Endothelial cell of umbilical vein (primary cell): ENCODE measurements around the gene LHFPL4. TPM values are rescaled to one million over a fixed set of nuclear protein-coding genes. Genes with fewer than 3 reads are reported as not detected.

Experiments used
- BruUV-seq: library from RNA; stranded (reverse); fragments of 400-500 nt; replicated peaks from 2 replicates; lab custom pipeline; 2021; lab: Mats Ljungman, UMichigan
- CTCF ChIA-PET: fragments of 300-600, 350-600 bp; sonication (Branson Sonifier 250); formaldehyde crosslinking; loops from one replicate; lab custom pipeline; 2021; ENCODE audit warnings: antibody characterized with exemption, inconsistent platforms; lab: Charles Lee
- POLR2A ChIA-PET: fragments of 300-600, 350-600 bp; sonication (Branson Sonifier 250); formaldehyde crosslinking; loops from one replicate; lab custom pipeline; 2021; ENCODE audit warnings: antibody characterized with exemption, inconsistent platforms; lab: Charles Lee
- DNase-seq: peaks from one replicate; pipeline ENCODE4 v3.0.0-alpha.2; 2011; ENCODE audit warnings: low read depth, low spot score
- FAIRE-seq: peaks from 2 replicates; lab custom pipeline; 2011; peaks lifted over from hg19 to GRCh38; lab: Jason Lieb, UNC
- H2AFZ ChIP-seq: 2 replicates; pipeline ENCODE4 v1.6.0; 2012; ENCODE audit warnings: low read depth, low read length, control low read depth, inconsistent platforms
- H3K27ac ChIP-seq: 2 replicates; pipeline ENCODE4 v1.5.1; 2011; ENCODE audit warnings: low read depth, mild to moderate bottlenecking, control low read depth, low read length, moderate library complexity; ENCODE audit not compliant: insufficient read depth
- H3K27me3 ChIP-seq, 2 experiments: 2 replicates each; pipeline versions ENCODE4 v1.6.0 to v1.6.1; 2011; ENCODE audit warnings: low read length in 2 of 2, mixed read lengths in 1 of 2; ENCODE audit not compliant: control insufficient read depth in 2 of 2, insufficient read depth in 2 of 2
- H3K36me3 ChIP-seq, 2 experiments: 2 replicates in 1 of 2; 3 replicates in 1 of 2; pipeline ENCODE4 v1.5.1; 2011; ENCODE audit warnings: low read length in 2 of 2, mild to moderate bottlenecking in 1 of 2, moderate library complexity in 1 of 2; ENCODE audit not compliant: control insufficient read depth in 2 of 2, insufficient read depth in 2 of 2; ENCODE audit errors: extremely low read depth in 1 of 2
- H3K4me1 ChIP-seq: 3 replicates; pipeline ENCODE4 v1.5.1; 2011; ENCODE audit warnings: mild to moderate bottlenecking, low read length; ENCODE audit not compliant: control insufficient read depth, insufficient read depth; ENCODE audit errors: extremely low read depth
- H3K4me2 ChIP-seq: 2 replicates; pipeline ENCODE4 v1.6.1; 2011; ENCODE audit warnings: low read length, control low read depth, mixed read lengths; ENCODE audit not compliant: insufficient read depth
- H3K4me3 ChIP-seq, 3 experiments: fragments of 200-600 bp in 1 of 3; sonication (generic), shearing (Covaris generic) in 1 of 3; replicated peaks in 1 of 3; 2 replicates each; pipeline ENCODE4 v1.5.1; 2011 to 2016; ENCODE audit warnings: control low read depth in 3 of 3, low read length in 3 of 3, mild to moderate bottlenecking in 2 of 3, inconsistent platforms in 1 of 3, low read depth in 1 of 3, moderate library complexity in 1 of 3; ENCODE audit not compliant: insufficient read depth in 1 of 3
- H3K79me2 ChIP-seq: 2 replicates; pipeline ENCODE4 v1.6.0; 2012; ENCODE audit warnings: low read length, inconsistent platforms; ENCODE audit not compliant: control insufficient read depth, insufficient read depth
- H3K9ac ChIP-seq: replicated peaks from 2 replicates; pipeline ENCODE3; 2011; ENCODE audit warnings: low read length, control low read depth; ENCODE audit not compliant: insufficient read depth; ENCODE audit errors: extremely low read depth
- H3K9me1 ChIP-seq: replicated peaks from 3 replicates; pipeline ENCODE4 v1.6.0; 2011; ENCODE audit warnings: mild to moderate bottlenecking, low read length; ENCODE audit not compliant: control insufficient read depth, insufficient read depth; ENCODE audit errors: extremely low read depth
- H3K9me3 ChIP-seq: replicated peaks from 2 replicates; pipeline ENCODE4 v1.5.1; 2012; ENCODE audit warnings: low read length, inconsistent platforms; ENCODE audit not compliant: control insufficient read depth, insufficient read depth
- H4K20me1 ChIP-seq: replicated peaks from 2 replicates; pipeline ENCODE3; 2011; ENCODE audit warnings: mild to moderate bottlenecking, low read length; ENCODE audit not compliant: control insufficient read depth, insufficient read depth; ENCODE audit errors: extremely low read depth
- CTCF ChIP-seq, 2 donors: IDR thresholded peaks; 1 replicate in 1 of 2; 2 replicates in 1 of 2; pipeline ENCODE4 v1.5.1; 2011; ENCODE audit warnings: low read length in 2 of 2, mild to moderate bottlenecking in 2 of 2, moderate library complexity in 2 of 2, control low read depth in 1 of 2, inconsistent platforms in 1 of 2, low read depth in 1 of 2; ENCODE audit not compliant: insufficient read depth in 1 of 2; ENCODE audit errors: extremely low read depth in 1 of 2
- EZH2 ChIP-seq: IDR thresholded peaks from 2 replicates; pipeline ENCODE4 v1.6.1; 2012; ENCODE audit warnings: borderline replicate concordance, low read depth, mild to moderate bottlenecking, moderate library complexity, low read length, inconsistent platforms; ENCODE audit not compliant: severe bottlenecking
- FOS ChIP-seq: IDR thresholded peaks from 2 replicates; pipeline ENCODE4 v1.6.1; 2011; ENCODE audit warnings: mild to moderate bottlenecking, low read length, moderate library complexity, borderline replicate concordance; ENCODE audit not compliant: insufficient read depth
- GATA2 ChIP-seq: IDR thresholded peaks from 2 replicates; pipeline ENCODE4 v1.7.0; 2011; ENCODE audit warnings: low read depth, mild to moderate bottlenecking, moderate library complexity, mixed read lengths, low read length; ENCODE audit not compliant: insufficient read length, insufficient read depth
- JUN ChIP-seq: IDR thresholded peaks from 2 replicates; pipeline ENCODE4 v1.6.1; 2011; ENCODE audit warnings: borderline replicate concordance, low read depth; ENCODE audit not compliant: insufficient read length, insufficient read depth
- MAX ChIP-seq: IDR thresholded peaks from 2 replicates; pipeline ENCODE4 v1.6.1; 2011; ENCODE audit not compliant: insufficient read depth, insufficient read length
- MYC ChIP-seq: IDR thresholded peaks from one replicate; pipeline ENCODE4 v1.6.1; 2011; ENCODE audit warnings: mild to moderate bottlenecking, low read depth, low read length
- POLR2A ChIP-seq: IDR thresholded peaks from 2 replicates; pipeline ENCODE4 v1.6.1; 2012; ENCODE audit warnings: low read depth, mild to moderate bottlenecking, control low read depth, low read length
- POLR2AphosphoS5 ChIP-seq: IDR thresholded peaks from 2 replicates; pipeline ENCODE4 v1.6.1; 2012; ENCODE audit warnings: low read depth, mild to moderate bottlenecking, control low read depth, low read length, moderate library complexity; ENCODE audit not compliant: insufficient read depth
- dilution Hi-C: fragments of 300-500 bp; cut with MboI; formaldehyde crosslinking; loops from one replicate; pipeline ENCODE4 v1.15.0; 2019; ENCODE audit warnings: low sequenced_read_pairs; ENCODE audit not compliant: extremely low pct_ligation_motif_present
- intact Hi-C: fragments of 100-400 bp; cut with micrococcal nuclease; formaldehyde crosslinking; loops from one replicate; pipeline ENCODE4 v1.10.0; 2022
- polyA plus RNA-seq, 4 experiments: library from polyadenylated mRNA; depleted of rRNA in 3 of 4; stranded (reverse) in 3 of 4; unstranded in 1 of 4; fragments of >200 nt; gene quantifications; 2 replicates each; pipeline versions ENCODE4 v1.2.1 to v1.2.3, GENCODE V29; 2011 to 2012; ENCODE audit warnings: missing spikeins in 1 of 4
- total RNA-seq: library from RNA; stranded (reverse); gene quantifications from 2 replicates; pipeline ENCODE4 v1.2.3, GENCODE V29; 2021

LHFPL4 gene
- total and polyA plus RNA-seq, 2 donors (not counting 3 experiments of a cell fraction or from before 2014, with no cell fraction given), result not detected

- H3K9ac ChIP-seq, result no peak overlapping the region
- H3K4me2 ChIP-seq, result no peak overlapping the region
- H4K20me1 ChIP-seq, result no peaks in the 10 kb centered on the region
- H3K36me3 ChIP-seq, result no peaks in the 10 kb centered on the region
- intact Hi-C loops (no loop called here), dilution Hi-C loops (no loop called here)
- H3K27ac ChIP-seq, result no peak overlapping the region
- ChIA-PET CTCF (no interaction called here), POLR2A (no interaction called here)
- H3K4me3 ChIP-seq, result no peak overlapping the region
- H3K9me3 ChIP-seq, result no peaks in the 10 kb centered on the region
- DNase-seq (no peak), FAIRE-seq (no peak)
- H3K79me2 ChIP-seq, result no peaks in the 10 kb centered on the region
- no peaks in the 10 kb centered on the region for H3K9me1 ChIP-seq
- TF ChIP-seq POLR2A (no peak), MYC (no peak)
- no TSS peak for BruUV-seq
- peaks cover 3 to 6% of the 10 kb centered on the region in 2 experiments for H3K27me3 ChIP-seq
- H2AFZ ChIP-seq, result no peak overlapping the region
- H3K4me1 ChIP-seq, result no peaks in the 10 kb centered on the region
These were observed 4.0 kb downstream of the LHFPL4 start for GRCh38 chr3:9549600-9549999.

- no peaks in the 10 kb centered on the region for H3K4me1 ChIP-seq
- FAIRE-seq, result no peak
- POLR2A ChIA-PET, result no interaction called here
- H3K9ac ChIP-seq, result no peak overlapping the region
- H3K27ac ChIP-seq, result no peak overlapping the region
- BruUV-seq, result no TSS peak
- H3K9me3 ChIP-seq, result no peaks in the 10 kb centered on the region
- dilution Hi-C loops (no loop called here), intact Hi-C loops (no loop called here)
- H2AFZ ChIP-seq, result no peak overlapping the region
- H4K20me1 ChIP-seq, result no peaks in the 10 kb centered on the region
- H3K9me1 ChIP-seq, result no peaks in the 10 kb centered on the region
- peaks cover 3 to 5% of the 10 kb centered on the region in 2 experiments for H3K27me3 ChIP-seq
- TF ChIP-seq JUN, result no peak
- no peak for TF ChIP-seq POLR2AphosphoS5
- no peak for TF ChIP-seq FOS
- TF ChIP-seq EZH2, result no peak
- no peak for TF ChIP-seq CTCF (IDR thresholded peaks at IDR 0.05; ENCODE audit: extremely low read depth in 1 of 2, insufficient read depth in 1 of 2, low read depth in 1 of 2, low read length in 2 of 2)
- TF ChIP-seq MAX, result no peak
- no peak for TF ChIP-seq GATA2
- TF ChIP-seq MYC, result no peak
- no peak for TF ChIP-seq POLR2A
- no peak overlapping the region for H3K4me3 ChIP-seq
- CTCF ChIA-PET, result no interaction called here
- no peaks in the 10 kb centered on the region for H3K79me2 ChIP-seq
- no peak for DNase-seq
- H3K36me3 ChIP-seq, result no peaks in the 10 kb centered on the region
- no peak overlapping the region for H3K4me2 ChIP-seq
These were observed 4.6 kb downstream of the LHFPL4 start for GRCh38 chr3:9548991-9549390.
